ENCODE data around the gene ZFP36. TPM values are rescaled to one million over a fixed set of nuclear protein-coding genes. Genes with fewer than 3 reads are reported as not detected.

Gene ZFP36
- total and polyA plus RNA-seq, 3 experiments from 2014 or later, result 32.8 to 355 (median 36.4) TPM

- POLR2A ChIA-PET, result interaction anchor here (0.6 to 1.5 kb wide), 2 partner anchors 10 to 22 kb away, joined by 3 to 4 read pairs; partner anchors contain the start of gene RPS16
- H3K27ac Mint-ChIP-seq, result peak overlapping the region; percentile 90 to 100 (median 98)
- H3K27me3 Mint-ChIP-seq, result peaks cover 0 to 24% of the 10 kb centered on the region in 2 donors
- peak in 2 of 5 donors; percentile 43 to 66 for DNase-seq
- Histone ChIP-seq H3K4me1 (ENCODE audit: insufficient read depth, low read length) (peaks cover 28% of the 10 kb centered on the region), H3K36me3 (ENCODE audit: insufficient read depth, low read length) (peaks cover 5% of the 10 kb centered on the region), H3K4me3 (ENCODE audit: low read length) (peak overlapping the region; percentile 93), H3K27ac (ENCODE audit: low read depth, low read length) (peak overlapping the region; percentile 92), H3K27me3 (ENCODE audit: insufficient read depth, low read length, poor library complexity, severe bottlenecking) (no peaks in the 10 kb centered on the region), H3K9me3 (ENCODE audit: low read length) (no peaks in the 10 kb centered on the region)
- H3K9me3 Mint-ChIP-seq, result peaks cover 0 to 15% (median 2%) of the 10 kb centered on the region in 5 donors
- H3K36me3 Mint-ChIP-seq, result peaks cover 6 to 50% (median 8%) of the 10 kb centered on the region in 3 donors
- CTCF ChIA-PET, result interaction anchor here (1.5 to 1.9 kb wide), 3 partner anchors 15 to 119 kb away, joined by 4 to 8 read pairs (median 7); partner anchors contain the start of genes EID2B and RPS16
- peaks cover 38 to 49% (median 45%) of the 10 kb centered on the region in 3 donors for H3K4me1 Mint-ChIP-seq
- H3K4me3 Mint-ChIP-seq, result peak overlapping the region; percentile 89 to 96 (median 92)
These were observed 6.7 kb downstream of the ZFP36 start for GRCh38 chr19:39413272-39413910.

DNA sequence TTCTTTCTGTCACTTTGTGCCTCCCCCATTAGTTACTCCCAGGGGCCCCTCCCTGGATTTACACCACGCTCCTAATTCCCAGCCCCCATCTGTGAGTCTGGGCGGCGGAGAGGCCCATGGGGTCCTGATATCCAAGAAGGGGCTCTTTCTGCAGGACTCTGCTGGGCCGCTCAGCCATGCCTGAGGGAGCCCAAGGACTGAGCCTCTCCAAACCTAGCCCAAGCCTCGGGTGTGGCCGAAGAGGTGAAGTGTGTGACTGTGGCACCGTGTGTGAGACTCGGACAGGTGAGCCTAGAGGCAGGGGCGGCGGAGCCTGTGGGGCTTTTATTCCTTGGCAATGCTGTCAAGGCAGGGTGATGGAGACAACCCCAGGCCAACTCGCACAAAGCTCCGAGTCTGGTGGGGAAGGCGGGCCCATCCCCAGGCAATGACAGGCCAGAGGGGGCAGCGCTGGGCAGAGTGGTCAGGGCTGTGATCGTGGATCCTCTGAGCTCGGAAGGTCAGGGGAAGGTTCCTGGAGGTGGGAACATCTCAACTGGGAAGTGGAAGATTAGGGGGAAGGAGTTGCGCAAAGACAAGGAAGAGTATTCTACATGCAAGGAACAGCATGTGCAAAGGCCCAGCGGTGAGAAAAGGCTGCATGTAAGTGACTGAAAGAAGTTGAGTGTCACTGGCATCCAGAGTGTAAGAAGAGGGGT is 7.4 kb downstream of the ZFP36 start:
- peaks cover 0 to 11% (median 2%) of the 10 kb centered on the region in 5 donors for H3K9me3 Mint-ChIP-seq
- H3K36me3 Mint-ChIP-seq, result peaks cover 0 to 50% (median 3%) of the 10 kb centered on the region in 3 donors
- Histone ChIP-seq H3K4me3 (ENCODE audit: low read length) (peak overlapping the region; percentile 34), H3K4me1 (ENCODE audit: insufficient read depth, low read length) (peaks cover 28% of the 10 kb centered on the region), H3K9me3 (ENCODE audit: low read length) (no peaks in the 10 kb centered on the region), H3K27ac (ENCODE audit: low read depth, low read length) (no peak overlapping the region), H3K36me3 (ENCODE audit: insufficient read depth, low read length) (no peaks in the 10 kb centered on the region), H3K27me3 (ENCODE audit: insufficient read depth, low read length, poor library complexity, severe bottlenecking) (no peaks in the 10 kb centered on the region)
- CTCF ChIA-PET, result interaction anchor here (1.5 to 1.9 kb wide), 3 partner anchors 16 to 119 kb away, joined by 4 to 8 read pairs (median 7); partner anchors contain the start of genes EID2B and RPS16
- peaks cover 0 to 18% of the 10 kb centered on the region in 2 donors for H3K27me3 Mint-ChIP-seq
- peaks cover 34 to 43% (median 38%) of the 10 kb centered on the region in 3 donors for H3K4me1 Mint-ChIP-seq
- peak overlapping the region; percentile 88 to 96 (median 92) for H3K27ac Mint-ChIP-seq
- peak in 1 of 5 donors; percentile 57 for DNase-seq
- POLR2A ChIA-PET, result interaction anchor here (1.5 to 1.8 kb wide), 2 partner anchors 10 to 21 kb away, joined by 4 to 9 read pairs; partner anchors contain the start of gene RPS16
- H3K4me3 Mint-ChIP-seq, result peak overlapping the region; percentile 74 to 93 (median 85)

- ChIA-PET CTCF (interaction anchor here (1.8 to 1.9 kb wide), 2 partner anchors 17 to 117 kb away, joined by 7 to 8 read pairs; partner anchors contain the start of gene EID2B), POLR2A (interaction anchor here (1.8 kb wide), 1 partner anchor 20 kb away, joined by 9 read pairs; the partner anchor contains the start of gene RPS16)
- peaks cover 0 to 9% (median 2%) of the 10 kb centered on the region in 5 donors for H3K9me3 Mint-ChIP-seq
- Histone ChIP-seq H3K4me1 (ENCODE audit: insufficient read depth, low read length) (peaks cover 25% of the 10 kb centered on the region), H3K27ac (ENCODE audit: low read depth, low read length) (no peak overlapping the region), H3K9me3 (ENCODE audit: low read length) (no peaks in the 10 kb centered on the region), H3K4me3 (ENCODE audit: low read length) (no peak overlapping the region), H3K27me3 (ENCODE audit: insufficient read depth, low read length, poor library complexity, severe bottlenecking) (no peaks in the 10 kb centered on the region), H3K36me3 (ENCODE audit: insufficient read depth, low read length) (no peaks in the 10 kb centered on the region)
- peaks cover 0 to 9% of the 10 kb centered on the region in 2 donors for H3K27me3 Mint-ChIP-seq
- peaks cover 29 to 39% (median 34%) of the 10 kb centered on the region in 3 donors for H3K4me1 Mint-ChIP-seq
- peak overlapping the region in 6 of 8 donors; percentile 15 to 88 (median 50) for H3K27ac Mint-ChIP-seq
- peak overlapping the region in 3 of 7 donors; percentile 41 to 58 (median 48) for H3K4me3 Mint-ChIP-seq
- H3K36me3 Mint-ChIP-seq, result peaks cover 0 to 50% (median 5%) of the 10 kb centered on the region in 3 donors
- no peak for DNase-seq
These were observed 8.7 kb downstream of the ZFP36 start for GRCh38 chr19:39415111-39416046.

DNA sequence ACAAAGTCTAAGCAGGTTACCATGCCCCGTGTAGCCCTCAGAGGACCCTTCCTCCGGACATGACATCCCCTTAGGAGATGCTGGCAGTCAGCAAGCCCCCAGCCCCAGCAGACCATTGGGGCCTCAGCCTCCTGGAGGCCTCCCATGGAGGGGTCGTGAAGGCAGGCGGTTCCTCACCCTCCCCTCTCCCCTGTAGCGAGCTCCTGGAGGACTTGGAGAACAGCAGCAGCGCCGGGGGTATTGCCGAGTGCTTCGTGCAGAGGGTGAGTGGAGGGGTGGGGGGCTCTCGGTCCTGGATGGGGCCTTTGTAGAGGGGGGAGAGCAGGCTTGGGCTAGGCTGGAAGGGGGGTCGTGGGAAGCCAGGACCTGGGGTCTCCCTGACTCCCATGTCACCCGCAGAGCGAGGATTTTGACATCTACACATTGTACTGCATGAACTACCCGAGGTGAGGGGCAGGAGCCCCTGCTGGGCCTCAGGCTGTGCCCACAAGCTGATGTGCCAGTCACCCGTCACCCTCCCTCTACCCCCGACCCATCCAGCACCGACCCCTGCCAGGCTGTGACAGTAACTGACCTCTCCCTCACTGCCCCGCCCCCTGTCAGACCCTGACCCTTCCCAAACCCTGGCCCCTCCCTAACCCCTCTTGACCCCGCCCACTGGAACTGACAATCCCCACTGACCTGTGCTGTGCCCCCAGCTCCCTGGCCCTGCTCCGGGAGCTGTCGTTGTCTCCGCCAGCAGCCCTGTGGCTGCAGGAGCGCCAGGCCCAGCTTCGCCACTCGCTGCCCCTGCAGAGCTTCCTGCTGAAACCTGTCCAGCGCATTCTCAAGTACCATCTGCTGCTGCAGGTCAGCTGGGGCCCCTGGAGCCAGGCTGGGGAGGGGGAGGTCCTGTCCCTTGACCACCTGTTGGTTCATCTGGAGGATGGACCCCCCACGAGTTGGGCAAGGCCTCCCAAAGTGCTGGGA is 9.8 kb downstream of the ZFP36 start:
- H3K27me3 ChIP-seq (ENCODE audit: insufficient read depth, low read length, poor library complexity, severe bottlenecking), result no peaks in the 10 kb centered on the region
- POLR2A ChIA-PET, result interaction anchor here (0.6 to 1.4 kb wide), 3 partner anchors 17 to 294 kb away, joined by 3 to 8 read pairs (median 4); partner anchors contain the start of gene RPS16
- peaks cover 18 to 29% (median 24%) of the 10 kb centered on the region in 3 donors for H3K4me1 Mint-ChIP-seq
- peak overlapping the region in 2 of 8 donors; percentile 42 to 66 for H3K27ac Mint-ChIP-seq
- peaks cover 14% of the 10 kb centered on the region for H3K4me1 ChIP-seq (ENCODE audit: insufficient read depth, low read length)
- H3K36me3 ChIP-seq (ENCODE audit: insufficient read depth, low read length), result no peaks in the 10 kb centered on the region
- peaks cover 0 to 7% (median 0%) of the 10 kb centered on the region in 5 donors for H3K9me3 Mint-ChIP-seq
- H3K27ac ChIP-seq (ENCODE audit: low read depth, low read length), result no peak overlapping the region
- H3K4me3 Mint-ChIP-seq, result no peak overlapping the region
- H3K36me3 Mint-ChIP-seq, result peaks cover 0 to 52% (median 5%) of the 10 kb centered on the region in 3 donors
- CTCF ChIA-PET, result no interaction called here
- no peak for DNase-seq
- peaks cover 0 to 7% of the 10 kb centered on the region in 2 donors for H3K27me3 Mint-ChIP-seq
- H3K9me3 ChIP-seq (ENCODE audit: low read length), result no peaks in the 10 kb centered on the region
- H3K4me3 ChIP-seq (ENCODE audit: low read length), result no peak overlapping the region

DNA sequence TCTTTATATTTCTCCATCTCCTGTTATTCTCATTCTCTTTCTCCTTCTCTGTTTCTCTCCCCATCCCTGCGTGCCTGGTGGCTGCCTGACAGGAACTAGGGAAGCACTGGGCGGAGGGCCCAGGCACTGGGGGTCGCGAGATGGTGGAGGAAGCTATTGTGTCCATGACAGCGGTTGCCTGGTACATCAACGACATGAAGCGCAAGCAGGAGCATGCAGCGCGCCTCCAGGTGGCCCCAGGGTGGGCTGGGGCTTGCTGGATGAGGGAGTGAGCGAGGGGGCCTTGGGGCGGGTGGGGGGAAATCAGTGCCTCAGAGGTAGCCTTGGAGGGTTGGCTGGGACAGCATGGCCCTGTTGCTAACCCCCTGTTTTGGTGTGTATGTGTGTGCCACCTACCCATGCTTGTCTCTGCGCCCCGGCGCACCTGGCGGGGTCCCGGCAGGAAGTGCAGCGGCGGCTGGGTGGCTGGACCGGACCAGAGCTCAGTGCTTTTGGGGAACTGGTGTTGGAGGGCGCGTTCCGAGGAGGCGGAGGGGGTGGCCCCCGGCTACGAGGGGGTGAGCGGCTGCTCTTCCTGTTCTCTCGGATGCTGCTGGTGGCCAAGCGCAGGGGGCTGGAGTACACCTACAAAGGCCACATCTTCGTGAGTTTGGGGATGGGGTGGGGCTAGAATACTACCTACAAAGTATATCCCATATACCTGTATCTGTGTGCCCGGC is 11.0 kb downstream of the ZFP36 start:
- no peak for DNase-seq
- H3K27ac ChIP-seq (ENCODE audit: low read depth, low read length), result no peak overlapping the region
- H3K4me3 ChIP-seq (ENCODE audit: low read length), result no peak overlapping the region
- H3K27me3 ChIP-seq (ENCODE audit: insufficient read depth, low read length, poor library complexity, severe bottlenecking), result no peaks in the 10 kb centered on the region
- H3K9me3 Mint-ChIP-seq, result no peaks in the 10 kb centered on the region
- H3K36me3 ChIP-seq (ENCODE audit: insufficient read depth, low read length), result peaks cover 1% of the 10 kb centered on the region
- H3K27me3 Mint-ChIP-seq, result no peaks in the 10 kb centered on the region
- peak overlapping the region in 5 of 8 donors; percentile 33 to 82 (median 50) for H3K27ac Mint-ChIP-seq
- peaks cover 0 to 47% (median 5%) of the 10 kb centered on the region in 3 donors for H3K36me3 Mint-ChIP-seq
- peaks cover 12 to 20% (median 15%) of the 10 kb centered on the region in 3 donors for H3K4me1 Mint-ChIP-seq
- POLR2A ChIA-PET, result interaction anchor here (0.8 to 1.4 kb wide), 2 partner anchors 9 to 16 kb away, joined by 3 read pairs; no protein-coding TSS in a partner anchor
- CTCF ChIA-PET, result interaction anchor here (0.7 to 2.1 kb wide), 2 partner anchors 9 to 81 kb away, joined by 3 to 6 read pairs; no protein-coding TSS in a partner anchor
- H3K9me3 ChIP-seq (ENCODE audit: low read length), result no peaks in the 10 kb centered on the region
- peak overlapping the region in 1 of 7 donors; percentile 37 for H3K4me3 Mint-ChIP-seq
- peaks cover 10% of the 10 kb centered on the region for H3K4me1 ChIP-seq (ENCODE audit: insufficient read depth, low read length)

DNA sequence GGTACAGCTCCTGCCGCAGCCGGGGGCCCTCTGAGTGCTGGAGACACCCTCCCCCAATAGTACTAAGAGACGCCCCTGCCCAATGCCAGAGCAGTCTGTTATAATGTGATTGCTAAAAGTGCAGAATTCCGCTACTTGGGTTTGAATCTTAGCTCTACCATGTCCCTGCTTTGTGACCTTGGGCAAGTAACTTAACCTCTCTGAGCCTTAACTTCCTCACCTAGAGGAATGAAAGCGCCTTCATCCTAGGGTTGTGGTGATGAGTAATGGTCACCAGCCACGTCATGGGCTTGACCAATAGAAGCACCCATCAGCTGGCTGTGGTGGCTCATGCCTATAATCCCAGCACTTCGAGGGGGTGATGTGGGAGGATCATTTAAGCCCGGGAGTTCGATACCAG is 12.4 kb downstream of the ZFP36 start:
- H3K27ac Mint-ChIP-seq, result peak overlapping the region in 1 of 8 donors; percentile 79
- H3K9me3 Mint-ChIP-seq, result no peaks in the 10 kb centered on the region
- H3K36me3 Mint-ChIP-seq, result peaks cover 0 to 54% (median 5%) of the 10 kb centered on the region in 3 donors
- no peak overlapping the region for H3K27ac ChIP-seq (ENCODE audit: low read depth, low read length)
- peaks cover 6% of the 10 kb centered on the region for H3K36me3 ChIP-seq (ENCODE audit: insufficient read depth, low read length)
- peaks cover 6% of the 10 kb centered on the region for H3K4me1 ChIP-seq (ENCODE audit: insufficient read depth, low read length)
- H3K4me3 Mint-ChIP-seq, result no peak overlapping the region
- no peaks in the 10 kb centered on the region for H3K9me3 ChIP-seq (ENCODE audit: low read length)
- peaks cover 8 to 15% (median 11%) of the 10 kb centered on the region in 3 donors for H3K4me1 Mint-ChIP-seq
- H3K27me3 Mint-ChIP-seq, result peaks cover 0 to 2% of the 10 kb centered on the region in 2 donors
- H3K27me3 ChIP-seq (ENCODE audit: insufficient read depth, low read length, poor library complexity, severe bottlenecking), result no peaks in the 10 kb centered on the region
- H3K4me3 ChIP-seq (ENCODE audit: low read length), result no peak overlapping the region
- DNase-seq, result no peak
- ChIA-PET POLR2A (interaction anchor here (0.7 to 0.9 kb wide), 2 partner anchors 17 to 475 kb away, joined by 3 read pairs; partner anchors contain the start of gene RPS16), CTCF (interaction anchor here (2.1 to 2.6 kb wide), 2 partner anchors 8 to 17 kb away, joined by 6 read pairs; partner anchors contain the start of gene RPS16)

Data from CD8-positive, alpha-beta memory T cell (primary cell).